Uterus (tissue), 4 donors: ENCODE data around the gene GALNT12. TPM values are rescaled to one million over a fixed set of nuclear protein-coding genes. Genes with fewer than 3 reads are reported as not detected.

Experiments
- DNase-seq, 2 donors: peaks; one replicate each; pipeline ENCODE4 v3.0.0-alpha.2; 2019 to 2020
- H3K27ac ChIP-seq, 2 donors: fragments of 200-600 bp; sonication (generic); 1 replicate in 1 of 2; 2 replicates in 1 of 2; pipeline ENCODE4 v1.5.1; 2016 to 2018
- H3K27me3 ChIP-seq, 2 donors: fragments of 200-600 bp; sonication (generic); one replicate each; pipeline ENCODE4 v1.5.1; 2018 to 2019; ENCODE audit warnings: control low read depth in 1 of 2
- H3K36me3 ChIP-seq, 2 donors: fragments of 200-600 bp; sonication (generic); one replicate each; pipeline ENCODE4 v1.5.1; 2019; ENCODE audit warnings: control low read depth in 1 of 2
- H3K4me1 ChIP-seq, 2 donors: fragments of 200-600 bp; sonication (generic); one replicate each; pipeline ENCODE4 v1.5.1; 2018 to 2019; ENCODE audit warnings: control low read depth in 1 of 2
- H3K4me3 ChIP-seq, 2 donors: fragments of 200-600 bp; sonication (generic); 1 replicate in 1 of 2; 2 replicates in 1 of 2; pipeline ENCODE4 v1.5.1; 2018 to 2019; ENCODE audit warnings: mild to moderate bottlenecking in 1 of 2
- H3K9me3 ChIP-seq, 2 donors: fragments of 200-600 bp; sonication (generic); one replicate each; pipeline ENCODE4 v1.5.1; 2019; ENCODE audit warnings: control low read depth in 1 of 2
- CTCF ChIP-seq, 4 experiments: fragments of 200-600 bp in 2 of 4; fragments of 450-650 bp in 2 of 4; sonication (generic) in 2 of 4; IDR thresholded peaks; one replicate each; pipeline ENCODE4 v1.5.1; 2016 to 2019; ENCODE audit warnings: antibody characterized with exemption in 4 of 4, mild to moderate bottlenecking in 2 of 4, moderate library complexity in 1 of 4
- POLR2A ChIP-seq, 2 donors: fragments of 450-650 bp; IDR thresholded peaks; one replicate each; pipeline ENCODE4 v1.6.1; 2016; ENCODE audit warnings: antibody characterized with exemption in 2 of 2, mild to moderate bottlenecking in 1 of 2, moderate library complexity in 1 of 2
- intact Hi-C: fragments of 100-400 bp; cut with DNase I; formaldehyde crosslinking; loops from one replicate; pipeline ENCODE4 v1.15.1; 2023; ENCODE audit warnings: low total_unique reads
- total RNA-seq, 4 donors: library from RNA; depleted of rRNA in 3 of 4; stranded (reverse); fragments of >200 nt in 3 of 4; gene quantifications; one replicate each; pipeline versions ENCODE4 v1.1.0 to v1.2.4, GENCODE V29; 2014 to 2023
- donor health status: DM: yes; HTN: yes; CAD: no.

GALNT12 gene
- total RNA-seq, 4 donors from 2014 or later: 0.29 to 9.3 (median 2.5) TPM; not detected in 1

GRCh38 chr9:98810102-98810842 is 2.8 kb downstream of the GALNT12 start:
- DNase-seq: no peak
- no peaks in the 10 kb centered on the region for H3K9me3 ChIP-seq
- intact Hi-C loops: no loop called here
- H3K36me3 ChIP-seq: no peaks in the 10 kb centered on the region
- no peaks in the 10 kb centered on the region for H3K27me3 ChIP-seq
- no peak overlapping the region for H3K4me3 ChIP-seq
- peaks cover 0 to 4% of the 10 kb centered on the region in 2 donors for H3K4me1 ChIP-seq
- TF ChIP-seq CTCF (IDR thresholded peaks at IDR 0.05): no peak
- no peak for TF ChIP-seq POLR2A (IDR thresholded peaks at IDR 0.05)
- no peak overlapping the region for H3K27ac ChIP-seq

DNA sequence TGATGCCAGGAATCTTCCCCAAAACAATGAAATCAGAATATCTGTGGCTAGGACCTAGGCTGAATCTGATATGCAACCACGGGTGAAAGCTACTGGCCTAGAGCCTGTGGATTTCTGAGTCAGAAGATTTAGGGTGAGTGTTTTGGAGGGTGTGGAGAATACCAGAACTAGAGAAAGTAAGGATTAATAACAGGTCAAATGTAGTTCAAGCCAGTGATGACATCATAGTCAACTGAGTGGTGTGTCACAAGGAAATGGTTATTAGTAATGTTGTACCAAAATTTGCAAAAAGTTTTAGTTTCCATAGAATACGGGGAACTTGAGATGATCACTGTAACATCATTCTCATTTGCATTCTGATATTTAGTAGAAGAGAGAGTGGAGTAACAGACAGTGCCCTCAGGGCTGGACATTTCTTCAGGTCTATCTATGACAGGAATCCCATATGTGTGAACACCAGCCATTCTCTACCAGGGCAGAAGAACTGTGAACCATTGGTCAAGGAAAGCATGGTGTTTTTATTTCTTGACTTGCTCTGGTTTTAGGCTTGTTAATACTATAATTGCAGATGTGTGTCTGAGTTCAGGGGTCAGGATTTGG is 3.7 kb downstream of the GALNT12 start:
- no peaks in the 10 kb centered on the region for H3K27me3 ChIP-seq
- no peak for DNase-seq
- no peaks in the 10 kb centered on the region for H3K36me3 ChIP-seq
- H3K4me3 ChIP-seq: no peak overlapping the region
- intact Hi-C loops: no loop called here
- no peak overlapping the region for H3K27ac ChIP-seq
- H3K4me1 ChIP-seq: peaks cover 0 to 4% of the 10 kb centered on the region in 2 donors
- H3K9me3 ChIP-seq: no peaks in the 10 kb centered on the region
- TF ChIP-seq POLR2A (IDR thresholded peaks at IDR 0.05) (no peak), CTCF (IDR thresholded peaks at IDR 0.05) (no peak)

GRCh38 chr9:98815391-98815951 is 8.0 kb downstream of the GALNT12 start:
- H3K9me3 ChIP-seq: no peaks in the 10 kb centered on the region
- no peak overlapping the region for H3K27ac ChIP-seq
- DNase-seq: no peak
- H3K4me1 ChIP-seq: no peaks in the 10 kb centered on the region
- H3K27me3 ChIP-seq: no peaks in the 10 kb centered on the region
- no peaks in the 10 kb centered on the region for H3K36me3 ChIP-seq
- intact Hi-C loops: no loop called here
- TF ChIP-seq POLR2A (IDR thresholded peaks at IDR 0.05) (no peak), CTCF (IDR thresholded peaks at IDR 0.05) (no peak)
- H3K4me3 ChIP-seq: no peak overlapping the region

DNA sequence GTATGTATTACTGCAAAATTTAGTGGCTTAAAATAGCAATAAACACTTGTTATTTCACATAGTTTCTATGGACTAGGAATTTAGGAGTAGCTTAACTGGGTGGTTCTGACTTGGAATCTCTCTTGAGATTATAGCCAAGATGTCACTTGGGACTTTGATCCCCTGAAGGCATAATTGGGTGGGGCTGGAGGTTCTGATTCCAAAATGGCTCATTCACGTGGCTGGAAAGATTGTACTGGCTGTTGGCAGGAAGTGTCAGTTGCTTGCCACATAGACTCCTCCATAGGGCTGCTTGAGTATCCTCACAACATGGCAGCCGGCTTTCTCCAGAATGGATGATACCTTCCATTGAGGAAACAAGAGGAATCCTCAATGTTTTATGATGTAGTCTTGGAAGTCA is 11.3 kb downstream of the GALNT12 start:
- no peak overlapping the region for H3K27ac ChIP-seq
- no peaks in the 10 kb centered on the region for H3K9me3 ChIP-seq
- H3K4me3 ChIP-seq: no peak overlapping the region
- H3K4me1 ChIP-seq: no peaks in the 10 kb centered on the region
- intact Hi-C loops: no loop called here
- no peaks in the 10 kb centered on the region for H3K36me3 ChIP-seq
- no peak for DNase-seq
- no peak for TF ChIP-seq POLR2A (IDR thresholded peaks at IDR 0.05)
- TF ChIP-seq CTCF (IDR thresholded peaks at IDR 0.05): no peak
- H3K27me3 ChIP-seq: no peaks in the 10 kb centered on the region

DNA sequence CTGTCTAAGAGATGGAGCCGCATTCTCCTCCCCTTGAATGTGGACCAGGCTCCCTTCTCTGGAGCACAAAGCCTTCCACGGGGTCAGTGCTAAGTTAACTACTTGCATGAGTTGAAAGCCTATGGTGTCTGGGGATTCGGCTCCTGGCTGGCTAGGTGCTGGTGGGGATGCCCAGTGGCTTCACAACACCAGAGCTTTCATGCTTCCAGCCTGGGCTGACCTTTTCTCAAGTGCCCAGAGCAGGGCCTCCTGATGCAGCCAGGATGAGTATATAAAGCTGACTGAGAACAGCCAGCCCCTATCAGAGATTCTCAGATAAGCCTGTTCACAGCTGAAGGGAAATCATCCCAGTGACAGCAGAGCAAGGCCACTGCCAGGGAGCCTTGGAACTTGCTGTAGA is 11.8 kb downstream of the GALNT12 start:
- no peaks in the 10 kb centered on the region for H3K27me3 ChIP-seq
- no peaks in the 10 kb centered on the region for H3K9me3 ChIP-seq
- H3K4me1 ChIP-seq: no peaks in the 10 kb centered on the region
- no peak overlapping the region for H3K4me3 ChIP-seq
- H3K36me3 ChIP-seq: no peaks in the 10 kb centered on the region
- intact Hi-C loops: no loop called here
- H3K27ac ChIP-seq: no peak overlapping the region
- TF ChIP-seq POLR2A (IDR thresholded peaks at IDR 0.05) (no peak), CTCF (IDR thresholded peaks at IDR 0.05) (no peak)
- no peak for DNase-seq
